H9 (cell line): ENCODE measurements around the gene RNF125. TPM values are rescaled to one million over a fixed set of nuclear protein-coding genes. Genes with fewer than 3 reads are reported as not detected.

Experiments
- DNase-seq: peaks from one replicate; pipeline ENCODE4 v3.0.0-alpha.2; 2017
- H2AFZ ChIP-seq: one replicate; pipeline ENCODE4 v1.6.1; 2013; ENCODE audit warnings: mild to moderate bottlenecking, low read length, control low read depth, moderate library complexity
- H2AK5ac ChIP-seq: 2 replicates; pipeline ENCODE4 v1.6.1; 2013; ENCODE audit warnings: low read length, control low read depth, mixed read lengths; ENCODE audit not compliant: insufficient read length
- H2BK120ac ChIP-seq: one replicate; pipeline ENCODE4 v1.6.1; 2013; ENCODE audit warnings: low read depth, mild to moderate bottlenecking, low read length, control low read depth, inconsistent platforms; ENCODE audit not compliant: poor library complexity, severe bottlenecking
- H2BK12ac ChIP-seq: 2 replicates; pipeline ENCODE4 v1.6.1; 2013; ENCODE audit warnings: low read length, control low read depth, mixed read lengths, low read depth; ENCODE audit not compliant: insufficient read length
- H2BK15ac ChIP-seq: 2 replicates; pipeline ENCODE4 v1.6.1; 2013; ENCODE audit warnings: low read depth, low read length, control low read depth
- H2BK20ac ChIP-seq: one replicate; pipeline ENCODE4 v1.6.1; 2013; ENCODE audit warnings: low read depth, mild to moderate bottlenecking, low read length, control low read depth, inconsistent platforms; ENCODE audit not compliant: poor library complexity, severe bottlenecking
- H2BK5ac ChIP-seq: 2 replicates; pipeline ENCODE4 v1.6.1; 2013; ENCODE audit warnings: low read length, control low read depth, mixed read lengths; ENCODE audit not compliant: insufficient read length
- H3K14ac ChIP-seq: 2 replicates; pipeline ENCODE4 v1.6.1; 2013; ENCODE audit warnings: low read length, control low read depth; ENCODE audit not compliant: insufficient read depth
- H3K18ac ChIP-seq: 2 replicates; pipeline ENCODE4 v1.6.1; 2013; ENCODE audit warnings: low read depth, mild to moderate bottlenecking, mixed read lengths, low read length, control low read depth; ENCODE audit not compliant: insufficient read length
- H3K23ac ChIP-seq: 2 replicates; pipeline ENCODE4 v1.6.1; 2013; ENCODE audit warnings: low read length, control low read depth, mixed read lengths, low read depth; ENCODE audit not compliant: insufficient read length
- H3K23me2 ChIP-seq: 2 replicates; pipeline ENCODE4 v1.6.1; 2013; ENCODE audit warnings: low read depth, mild to moderate bottlenecking, mixed read lengths, low read length, control low read depth; ENCODE audit not compliant: insufficient read length, poor library complexity, severe bottlenecking
- H3K27ac ChIP-seq: 2 replicates; pipeline ENCODE4 v1.5.1; 2013; ENCODE audit warnings: low read length, control low read depth, mixed read lengths, low read depth; ENCODE audit not compliant: insufficient read length
- H3K27me3 ChIP-seq: 2 replicates; pipeline ENCODE4 v1.6.1; 2013; ENCODE audit warnings: low read length, control low read depth, inconsistent platforms; ENCODE audit not compliant: insufficient read depth
- H3K4ac ChIP-seq: 2 replicates; pipeline ENCODE4 v1.6.1; 2013; ENCODE audit warnings: low read depth, mild to moderate bottlenecking, control low read depth, inconsistent platforms, low read length, moderate library complexity
- H3K4me1 ChIP-seq: 2 replicates; pipeline ENCODE4 v1.6.1; 2013; ENCODE audit warnings: low read length, control low read depth, inconsistent platforms; ENCODE audit not compliant: insufficient read depth
- H3K4me2 ChIP-seq: 2 replicates; pipeline ENCODE4 v1.6.1; 2013; ENCODE audit warnings: low read length, control low read depth, mixed read lengths; ENCODE audit not compliant: insufficient read length, insufficient read depth
- H3K56ac ChIP-seq: 2 replicates; pipeline ENCODE4 v1.6.1; 2013; ENCODE audit warnings: low read depth, mild to moderate bottlenecking, mixed read lengths, low read length, control low read depth; ENCODE audit not compliant: insufficient read length
- H3K79me1 ChIP-seq: 2 replicates; pipeline ENCODE4 v1.6.1; 2013; ENCODE audit warnings: low read depth, mild to moderate bottlenecking, moderate library complexity, low read length, control low read depth, inconsistent platforms; ENCODE audit not compliant: insufficient read depth, poor library complexity, severe bottlenecking
- H3K79me2 ChIP-seq: 2 replicates; pipeline ENCODE4 v1.6.1; 2013; ENCODE audit warnings: low read length, control low read depth, inconsistent platforms; ENCODE audit not compliant: insufficient read depth
- H3K9ac ChIP-seq: 2 replicates; pipeline ENCODE4 v1.6.1; 2013; ENCODE audit warnings: low read length, control low read depth, mixed read lengths; ENCODE audit not compliant: insufficient read length; ENCODE audit errors: extremely low read depth
- H3K9me3 ChIP-seq: one replicate; pipeline ENCODE4 v1.6.1; 2013; ENCODE audit warnings: low read depth, low read length, inconsistent platforms; ENCODE audit not compliant: control insufficient read depth
- H3T11ph ChIP-seq: one replicate; pipeline ENCODE4 v1.6.1; 2013; ENCODE audit warnings: mild to moderate bottlenecking, low read length, control low read depth, inconsistent platforms
- H4K20me1 ChIP-seq: one replicate; pipeline ENCODE4 v1.6.1; 2013; ENCODE audit not compliant: control insufficient read depth, insufficient read length, insufficient read depth
- H4K5ac ChIP-seq: 2 replicates; pipeline ENCODE4 v1.6.1; 2013; ENCODE audit warnings: low read depth, mild to moderate bottlenecking, mixed read lengths, low read length, control low read depth; ENCODE audit not compliant: insufficient read length
- H4K8ac ChIP-seq: replicated peaks from 2 replicates; pipeline ENCODE4 v1.6.1; 2013; ENCODE audit warnings: low read length, control low read depth, mixed read lengths, low read depth; ENCODE audit not compliant: insufficient read length
- H4K91ac ChIP-seq: 2 replicates; pipeline ENCODE4 v1.6.1; 2013; ENCODE audit warnings: low read depth, mild to moderate bottlenecking, moderate library complexity, mixed read lengths, low read length, control low read depth; ENCODE audit not compliant: insufficient read length
- H3K27ac Mint-ChIP-seq, 3 experiments: 2 replicates in 2 of 3; 3 replicates in 1 of 3; pipeline ENCODE4 v1.8.0; 2020 to 2021; ENCODE audit warnings: mixed read lengths in 3 of 3, mild to moderate bottlenecking in 1 of 3, moderate library complexity in 1 of 3
- H3K27me3 Mint-ChIP-seq: 2 replicates; pipeline ENCODE4 v1.8.0; 2021; ENCODE audit warnings: low read depth, mild to moderate bottlenecking, moderate library complexity, mixed read lengths
- H3K36me3 Mint-ChIP-seq, 3 experiments: 2 replicates in 2 of 3; 3 replicates in 1 of 3; pipeline ENCODE4 v1.8.0; 2020 to 2021; ENCODE audit warnings: low read depth in 3 of 3, mixed read lengths in 3 of 3; ENCODE audit not compliant: insufficient read depth in 1 of 3
- H3K4me1 Mint-ChIP-seq, 2 experiments: 2 replicates each; pipeline ENCODE4 v1.8.0; 2020; ENCODE audit warnings: mixed read lengths in 2 of 2
- H3K4me3 Mint-ChIP-seq, 2 experiments: 2 replicates in 1 of 2; 3 replicates in 1 of 2; pipeline ENCODE4 v1.8.0; 2020 to 2021; ENCODE audit warnings: mild to moderate bottlenecking in 2 of 2, mixed read lengths in 2 of 2, moderate library complexity in 1 of 2
- H3K9me3 Mint-ChIP-seq, 2 experiments: 2 replicates in 1 of 2; 3 replicates in 1 of 2; pipeline ENCODE4 v1.8.0; 2020; ENCODE audit warnings: mild to moderate bottlenecking in 2 of 2, mixed read lengths in 2 of 2, moderate library complexity in 1 of 2
- CTCF ChIP-seq: fragments of 200-600 bp; sonication (generic); conservative IDR thresholded peaks from 3 replicates; pipeline ENCODE4 v1.8.0; 2021; ENCODE audit warnings: antibody characterized with exemption, mild to moderate bottlenecking
- WGBS: extraction: QIAGEN DNeasy Blood & Tissue Kit; methylation state at CpG from one replicate; pipeline ENCODE4 v1.1.7; 2013; ENCODE audit warnings: missing lambda C conversion rate, low lambda C conversion rate, mixed read lengths; ENCODE audit not compliant: insufficient read length; ENCODE audit errors: extremely low coverage; 5-methylcytosine and 5-hydroxymethylcytosine counted together
- total RNA-seq: library from RNA; stranded (reverse); gene quantifications from 2 replicates; pipeline ENCODE4 v1.2.1, GENCODE V29; 2021

Gene RNF125
- total RNA-seq, 1 experiment from 2014 or later, result 8.3 TPM

- Histone ChIP-seq H4K20me1 (no peaks in the 10 kb centered on the region), H3K27ac (no peak overlapping the region), H3K9me3 (no peaks in the 10 kb centered on the region), H3K23me2 (no peaks in the 10 kb centered on the region), H2BK12ac (no peak overlapping the region), H4K5ac (no peak overlapping the region), H3K79me2 (no peaks in the 10 kb centered on the region), H2BK20ac (no peak overlapping the region), H2AK5ac (no peak overlapping the region), H3K14ac (no peak overlapping the region), H3K9ac (no peak overlapping the region), H3K4ac (no peak overlapping the region), H4K8ac (no peak overlapping the region), H4K91ac (no peak overlapping the region), H2AFZ (no peak overlapping the region), H3K27me3 (no peaks in the 10 kb centered on the region), H2BK5ac (no peak overlapping the region), H3K23ac (no peak overlapping the region), H3K4me1 (peaks cover 7% of the 10 kb centered on the region; the same call in 1 of the 2 replicates), H3T11ph (no peak overlapping the region), H3K56ac (no peak overlapping the region), H2BK15ac (no peak overlapping the region), H3K18ac (no peak overlapping the region), H2BK120ac (no peak overlapping the region), H3K4me2 (no peak overlapping the region), H3K79me1 (no peaks in the 10 kb centered on the region)
- no peaks in the 10 kb centered on the region; the same call in 1 of the 2 replicates for H3K27me3 Mint-ChIP-seq
- peaks cover 0 to under 1% (median 0%) of the 10 kb centered on the region in 3 experiments; a peak in 1 of 7 replicates for H3K36me3 Mint-ChIP-seq
- no CpG with 5 or more reads among the region's 2 CpGs for WGBS
- H3K4me1 Mint-ChIP-seq, result peaks cover 2 to 8% of the 10 kb centered on the region in 2 experiments; a peak in 3 of 4 replicates
- peaks cover 0 to under 1% of the 10 kb centered on the region in 2 experiments; a peak in 3 of 5 replicates for H3K9me3 Mint-ChIP-seq
- TF ChIP-seq CTCF, result no peak
- H3K4me3 Mint-ChIP-seq, result no peak overlapping the region
- H3K27ac Mint-ChIP-seq, result no peak overlapping the region
- DNase-seq, result no peak
Observed at GRCh38 chr18:31990823-31991222, 27.8 kb upstream of the RNF125 start.
